ENCODE data around the gene ADD3.

GRCh38 chr10:109995595-109995994 lies 12.2 kb upstream of the ADD3 start:
- no peak for TF ChIP-seq CTCF (IDR thresholded peaks at IDR 0.05)
- TF ChIP-seq POLR2A (IDR thresholded peaks at IDR 0.05) = no peak

Measured in heart left ventricle (tissue), 13 donors.